AG04450 (cell line): ENCODE data around the gene GPRIN3. TPM values are rescaled to one million over a fixed set of nuclear protein-coding genes. Genes with fewer than 3 reads are reported as not detected.

Source experiments
- CTCF ChIA-PET: fragments of 300-600, 350-600 bp; formaldehyde crosslinking; extraction: SDS; loops from one replicate; lab custom pipeline; 2022; ENCODE audit warnings: antibody characterized with exemption, inconsistent platforms; lab: Charles Lee
- POLR2A ChIA-PET: fragments of 350-600 bp; formaldehyde crosslinking; extraction: SDS; loops from one replicate; lab custom pipeline; 2021; ENCODE audit warnings: antibody characterized with exemption, inconsistent platforms; lab: Yijun Ruan, JAX
- DNase-seq: peaks from one replicate; pipeline ENCODE4 v3.0.0-alpha.2; 2011; ENCODE audit warnings: low read depth, low spot score
- H3K27ac ChIP-seq: one replicate; pipeline ENCODE4 v1.5.1; 2012; ENCODE audit warnings: low read depth, low read length, control low read depth
- H3K27me3 ChIP-seq: one replicate; pipeline ENCODE4 v1.6.0; 2012; ENCODE audit warnings: low read length; ENCODE audit not compliant: control insufficient read depth, insufficient read depth
- H3K4me3 ChIP-seq: 2 replicates; pipeline ENCODE4 v1.5.1; 2011; ENCODE audit warnings: mild to moderate bottlenecking, low read depth, low read length, control low read depth
- H3K9me3 ChIP-seq: 2 replicates; pipeline ENCODE4 v1.5.1; 2012; ENCODE audit warnings: low read length; ENCODE audit not compliant: control insufficient read depth, insufficient read depth
- CTCF ChIP-seq: IDR thresholded peaks from 2 replicates; pipeline ENCODE4 v1.5.1; 2011; ENCODE audit warnings: low read depth, low read length, control low read depth, inconsistent platforms
- polyA plus RNA-seq: library from polyadenylated mRNA; depleted of rRNA; stranded (reverse); fragments of >200 nt; gene quantifications from 2 replicates; pipeline ENCODE4 v1.2.3, GENCODE V29; 2011

The GPRIN3 gene
- polyA plus RNA-seq, 1 experiment, result 0.01 TPM

GRCh38 chr4:89275587-89275986 is 32.0 kb downstream of the GPRIN3 start:
- H3K9me3 ChIP-seq, result no peaks in the 10 kb centered on the region
- no peak for DNase-seq
- ChIA-PET CTCF (no interaction called here), POLR2A (no interaction called here)
- no peaks in the 10 kb centered on the region for H3K27me3 ChIP-seq
- H3K4me3 ChIP-seq, result no peak overlapping the region
- no peak for TF ChIP-seq CTCF
- H3K27ac ChIP-seq, result no peak overlapping the region

GRCh38 chr4:89273741-89274141 is 33.9 kb downstream of the GPRIN3 start:
- Histone ChIP-seq H3K9me3 (no peaks in the 10 kb centered on the region), H3K27ac (no peak overlapping the region), H3K27me3 (no peaks in the 10 kb centered on the region), H3K4me3 (no peak overlapping the region)
- DNase-seq, result no peak
- ChIA-PET CTCF (no interaction called here), POLR2A (no interaction called here)
- TF ChIP-seq CTCF, result no peak

GRCh38 chr4:89270792-89271191 is 36.8 kb downstream of the GPRIN3 start:
- ChIA-PET CTCF (no interaction called here), POLR2A (no interaction called here)
- Histone ChIP-seq H3K4me3 (no peak overlapping the region), H3K27ac (no peak overlapping the region), H3K9me3 (no peaks in the 10 kb centered on the region), H3K27me3 (no peaks in the 10 kb centered on the region)
- no peak for DNase-seq
- no peak for TF ChIP-seq CTCF

GRCh38 chr4:89269121-89269666 is 38.4 kb downstream of the GPRIN3 start:
- POLR2A ChIA-PET, result no interaction called here

GRCh38 chr4:89268679-89269078 is 38.9 kb downstream of the GPRIN3 start:
- TF ChIP-seq CTCF, result no peak
- CTCF ChIA-PET, result no interaction called here
- POLR2A ChIA-PET, result no interaction called here

More at GRCh38 chr4:89269121-89269666, 38.4 kb downstream of the GPRIN3 start:
- DNase-seq, result no peak
- no peak overlapping the region for H3K4me3 ChIP-seq
- CTCF ChIA-PET, result no interaction called here
- no peak for TF ChIP-seq CTCF
- H3K9me3 ChIP-seq, result no peaks in the 10 kb centered on the region
- H3K27ac ChIP-seq, result no peak overlapping the region
- no peaks in the 10 kb centered on the region for H3K27me3 ChIP-seq

More at GRCh38 chr4:89268679-89269078, 38.9 kb downstream of the GPRIN3 start:
- DNase-seq, result no peak
- no peak overlapping the region for H3K4me3 ChIP-seq
- H3K9me3 ChIP-seq, result no peaks in the 10 kb centered on the region
- no peaks in the 10 kb centered on the region for H3K27me3 ChIP-seq
- no peak overlapping the region for H3K27ac ChIP-seq
